GM12878 (cell line): ENCODE data around the gene SERPINF2. TPM values are rescaled to one million over a fixed set of nuclear protein-coding genes. Genes with fewer than 3 reads are reported as not detected.

Experiments
- ATAC-seq: fragments of 200-7000 bp; cut with Tn5 transposase; 3 replicates; pipeline ENCODE4 v1.9.1; 2020; ENCODE audit warnings: mild to moderate bottlenecking, moderate library complexity
- BruUV-seq: library from RNA; stranded (reverse); fragments of 400-500 nt; replicated peaks from 2 replicates; lab custom pipeline; 2021; lab: Mats Ljungman, UMichigan
- CTCF ChIA-PET: fragments of 300-600 bp; sonication (Branson Sonifier 250); formaldehyde crosslinking; extraction: SDS; loops from one replicate; lab custom pipeline; 2021; ENCODE audit warnings: inconsistent platforms; lab: Yijun Ruan, JAX
- POLR2A ChIA-PET: fragments of 350-600 bp; formaldehyde crosslinking; extraction: SDS; loops from one replicate; lab custom pipeline; 2021; ENCODE audit warnings: inconsistent platforms; lab: Charles Lee
- RAD21 ChIA-PET: fragments of 300-600 bp; sonication (Branson Sonifier 250); formaldehyde crosslinking; loops from one replicate; lab custom pipeline; 2023; ENCODE audit warnings: antibody characterized with exemption; ENCODE audit not compliant: unreplicated experiment; lab: Charles Lee
- SMC1A ChIA-PET: fragments of 300-600 bp; sonication (Branson Sonifier 250); formaldehyde crosslinking; loops from one replicate; lab custom pipeline; 2023; ENCODE audit not compliant: unreplicated experiment, uncharacterized antibody; lab: Charles Lee
- DNase-seq: peaks from one replicate; pipeline ENCODE4 v3.0.0-alpha.2; 2011; ENCODE audit warnings: low read depth, low spot score
- FAIRE-seq: peaks from 3 replicates; lab custom pipeline; 2011; peaks lifted over from hg19 to GRCh38; lab: Jason Lieb, UNC
- H2AFZ ChIP-seq: 2 replicates; pipeline ENCODE4 v1.6.0; 2011; ENCODE audit warnings: low read depth, low read length, control low read depth; ENCODE audit not compliant: control insufficient read depth
- H3K27ac ChIP-seq: 2 replicates; pipeline ENCODE4 v1.5.1; 2011; ENCODE audit warnings: control low read depth; ENCODE audit not compliant: control insufficient read depth, insufficient read depth
- H3K27me3 ChIP-seq, 2 experiments: replicated peaks in 1 of 2; 2 replicates each; pipeline versions ENCODE4 v1.6.0 to v1.6.1; 2011; ENCODE audit warnings: low read length in 1 of 2; ENCODE audit not compliant: control insufficient read depth in 2 of 2, insufficient read depth in 2 of 2
- H3K36me3 ChIP-seq, 2 experiments: 2 replicates each; pipeline ENCODE4 v1.5.1; 2011; ENCODE audit warnings: low read length in 1 of 2; ENCODE audit not compliant: control insufficient read depth in 2 of 2, insufficient read depth in 2 of 2
- H3K4me1 ChIP-seq: 2 replicates; pipeline ENCODE4 v1.6.1; 2011; ENCODE audit warnings: mild to moderate bottlenecking, low read length, moderate library complexity, mixed read lengths; ENCODE audit not compliant: control insufficient read depth, insufficient read depth
- H3K4me2 ChIP-seq: 2 replicates; pipeline ENCODE4 v1.6.0; 2011; ENCODE audit warnings: control low read depth; ENCODE audit not compliant: control insufficient read depth, insufficient read depth
- H3K4me3 ChIP-seq: fragments of 200-600 bp; sonication (generic); 2 replicates; pipeline ENCODE4 v1.5.1; 2016
- H3K79me2 ChIP-seq: 2 replicates; pipeline ENCODE4 v1.6.0; 2011; ENCODE audit warnings: low read length; ENCODE audit not compliant: control insufficient read depth, insufficient read depth
- H3K9ac ChIP-seq: 2 replicates; pipeline ENCODE4 v1.8.0; 2011; ENCODE audit warnings: low read length, control low read depth, mixed read lengths; ENCODE audit not compliant: control insufficient read depth, insufficient read depth
- H3K9me3 ChIP-seq: replicated peaks from 3 replicates; pipeline ENCODE4 v1.5.1; 2011; ENCODE audit warnings: mild to moderate bottlenecking, low read length; ENCODE audit not compliant: control insufficient read depth, insufficient read depth
- H4K20me1 ChIP-seq: 2 replicates; pipeline ENCODE4 v1.6.0; 2011; ENCODE audit not compliant: control insufficient read depth, insufficient read depth
- HDAC6 ChIP-seq: fragments of 200-600 bp; sonication (generic); IDR thresholded peaks from one replicate; pipeline ENCODE4 v1.8.0; 2017; ENCODE audit warnings: antibody characterized with exemption; ENCODE audit not compliant: unreplicated experiment
- IKZF1 ChIP-seq: fragments of 450-650 bp; conservative IDR thresholded peaks from 2 replicates; pipeline ENCODE4 v1.6.1; 2017; ENCODE audit warnings: antibody characterized with exemption, mild to moderate bottlenecking
- LARP7 ChIP-seq: fragments of 450-650 bp; IDR thresholded peaks from 2 replicates; pipeline ENCODE4 v1.6.1; 2017; ENCODE audit warnings: mild to moderate bottlenecking
- MYC ChIP-seq: IDR thresholded peaks from 2 replicates; pipeline ENCODE4 v1.6.1; 2011; ENCODE audit warnings: mild to moderate bottlenecking, low read length, moderate library complexity, inconsistent platforms; ENCODE audit not compliant: insufficient read depth, insufficient replicate concordance, insufficient read length, severe bottlenecking
- NFIC ChIP-seq: IDR thresholded peaks from 2 replicates; pipeline ENCODE4 v1.6.1; 2012; ENCODE audit warnings: low read depth, mild to moderate bottlenecking, inconsistent platforms, low read length, moderate library complexity
- NFYB ChIP-seq: IDR thresholded peaks from 2 replicates; pipeline ENCODE4 v1.6.1; 2011; ENCODE audit warnings: low read depth, mild to moderate bottlenecking, low read length, improper control_type of control experiment, moderate library complexity; ENCODE audit not compliant: insufficient read depth
- NR2C1 ChIP-seq: fragments of 450-650 bp; IDR thresholded peaks from 2 replicates; pipeline ENCODE4 v1.6.1; 2017; ENCODE audit warnings: antibody characterized with exemption, mild to moderate bottlenecking, moderate library complexity
- NR2C2 ChIP-seq: IDR thresholded peaks from 2 replicates; pipeline ENCODE4 v1.6.1; 2011; ENCODE audit warnings: borderline replicate concordance, low read depth; ENCODE audit not compliant: control insufficient read depth, insufficient read length
- PAX5 ChIP-seq: IDR thresholded peaks from 2 replicates; pipeline ENCODE4 v1.6.1; 2011; ENCODE audit warnings: low read depth, low read length, borderline replicate concordance
- RUNX3 ChIP-seq: IDR thresholded peaks from 2 replicates; pipeline ENCODE4 v1.6.1; 2012; ENCODE audit warnings: low read length, inconsistent platforms
- SIN3A ChIP-seq: IDR thresholded peaks from 2 replicates; pipeline ENCODE4 v1.6.1; 2012; ENCODE audit warnings: low read depth, low read length, improper control_type of control experiment
- SMAD5 ChIP-seq: IDR thresholded peaks from 2 replicates; pipeline ENCODE4 v1.6.1; 2016; ENCODE audit warnings: antibody characterized with exemption, low read depth
- SMARCA5 ChIP-seq: fragments of 450-650 bp; IDR thresholded peaks from 2 replicates; pipeline ENCODE4 v1.6.1; 2017; ENCODE audit warnings: mild to moderate bottlenecking
- SP1 ChIP-seq: IDR thresholded peaks from one replicate; pipeline ENCODE4 v1.6.1; 2011; ENCODE audit warnings: low read depth, low read length
- TCF3 ChIP-seq: IDR thresholded peaks from 2 replicates; pipeline ENCODE4 v1.6.1; 2012; ENCODE audit warnings: low read depth, mild to moderate bottlenecking, low read length, borderline replicate concordance; ENCODE audit not compliant: insufficient read depth
- WRNIP1 ChIP-seq: IDR thresholded peaks from 2 replicates; pipeline ENCODE4 v1.6.1; 2011; ENCODE audit warnings: low read depth, low read length, improper control_type of control experiment, borderline replicate concordance
- YY1 ChIP-seq: IDR thresholded peaks from 2 replicates; pipeline ENCODE4 v1.6.1; 2011; ENCODE audit warnings: low read depth, mild to moderate bottlenecking, low read length
- ZNF622 ChIP-seq: fragments of 450-650 bp; IDR thresholded peaks from 2 replicates; pipeline ENCODE4 v1.6.1; 2017; ENCODE audit warnings: mild to moderate bottlenecking, inconsistent platforms
- WGBS: methylation state at CpG from one replicate; pipeline ENCODE4 v1.1.6; 2016; ENCODE audit warnings: low lambda C conversion rate; ENCODE audit not compliant: insufficient replicate concordance, insufficient coverage; ENCODE audit errors: missing lambda C conversion rate; 5-methylcytosine and 5-hydroxymethylcytosine counted together
- in situ Hi-C: fragments of 300-500 bp; cut with MboI; formaldehyde crosslinking; loops from 9 replicates; pipeline ENCODE4 v1.14.3; 2018; ENCODE audit warnings: mixed read lengths
- intact Hi-C: fragments of 100-400 bp; cut with micrococcal nuclease; formaldehyde crosslinking; loops from one replicate; pipeline ENCODE4 v1.14.2; 2022; ENCODE audit not compliant: unreplicated experiment
- polyA plus RNA-seq, 11 experiments: library from polyadenylated mRNA; depleted of rRNA in 4 of 11; unstranded in 6 of 11; stranded (reverse) in 5 of 11; fragments of >200 nt; fragmentation: Nextera tagmentation in 4 of 11; fragmentation: Illumina TruSeq in 1 of 11; extraction: Ambion mirVana in 4 of 11; extraction: Trizol in 1 of 11; gene quantifications; 1 replicate in 1 of 11; 2 replicates in 10 of 11; pipeline versions ENCODE4 v1.2.1 to v1.2.3, GENCODE V29; 2011 to 2016; ENCODE audit warnings: inconsistent platforms in 2 of 11, missing spikeins in 2 of 11, low read depth in 1 of 11
- total RNA-seq, 4 experiments: library from RNA; depleted of rRNA in 3 of 4; stranded (reverse); fragments of >200 nt in 3 of 4; fragmentation: Illumina TruSeq in 1 of 4; extraction: Trizol in 1 of 4; gene quantifications; 2 replicates each; pipeline versions ENCODE4 v1.2.1 to v1.2.3, GENCODE V29; 2013 to 2021
- TF ChIP-seq, protein P1 (sequence below): fragments of 450-650 bp; formaldehyde crosslinking; IDR thresholded peaks from 2 replicates; pipeline ENCODE4 v1.5.0; 2022; ENCODE audit warnings: mild to moderate bottlenecking, missing genetic modification characterization

SERPINF2 gene
- total and polyA plus RNA-seq, 10 of the 15 experiments (the other 5 are each of a cell fraction or from before 2014, with no cell fraction given) = 0.04 to 0.21 (median 0.12) TPM; not detected in 6

DNA sequence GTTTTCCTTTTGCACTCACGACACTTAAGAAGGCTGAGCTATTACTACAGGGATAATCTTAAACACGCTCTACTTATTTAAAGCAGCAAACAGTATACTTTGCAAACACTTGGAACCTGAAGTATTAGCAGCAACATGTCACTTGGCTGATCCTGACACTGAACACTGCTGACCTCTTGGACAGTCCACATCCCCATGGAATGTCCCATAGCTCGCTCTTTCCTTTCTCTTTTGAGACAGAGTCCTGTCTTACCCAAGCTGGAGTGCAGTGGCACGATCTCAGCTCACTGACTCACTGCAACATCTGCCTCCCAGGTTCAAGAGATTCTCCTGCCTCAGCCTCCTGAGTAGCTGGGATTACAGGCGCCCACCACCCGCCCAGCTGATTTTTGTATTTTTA is 60.6 kb downstream of the SERPINF2 start:
- H3K4me3 ChIP-seq = no peak overlapping the region
- RAD21 ChIA-PET = no interaction called here
- POLR2A ChIA-PET = interaction anchor here (0.6 kb wide), 1 partner anchor 15 kb away, joined by 3 read pairs; no protein-coding TSS in a partner anchor
- no peaks in the 10 kb centered on the region for H3K79me2 ChIP-seq
- H3K36me3 ChIP-seq = peaks cover 7 to 20% of the 10 kb centered on the region in 2 experiments
- CTCF ChIA-PET = interaction anchor here (0.6 kb wide), 1 partner anchor 11 kb away, joined by 5 read pairs; no protein-coding TSS in a partner anchor
- no peaks in the 10 kb centered on the region for H3K27me3 ChIP-seq
- WGBS = 97% methylated on average over 6 of the region's 6 CpGs
- H3K9ac ChIP-seq = no peak overlapping the region
- H3K4me2 ChIP-seq = no peak overlapping the region
- in situ Hi-C loops = no loop called here
- FAIRE-seq (no peak), DNase-seq (no peak), ATAC-seq (no peak)
- TF ChIP-seq NR2C1 (no peak), MYC (no peak), SMAD5 (no peak), IKZF1 (no peak), TCF3 (no peak), YY1 (no peak), RUNX3 (no peak), ZNF622 (no peak), HDAC6 (no peak), SP1 (no peak), SIN3A (no peak), WRNIP1 (no peak), PAX5 (no peak), NFIC (no peak), NFYB (no peak), SMARCA5 (no peak), LARP7 (no peak), NR2C2 (no peak)
- TF ChIP-seq, protein P1, sequence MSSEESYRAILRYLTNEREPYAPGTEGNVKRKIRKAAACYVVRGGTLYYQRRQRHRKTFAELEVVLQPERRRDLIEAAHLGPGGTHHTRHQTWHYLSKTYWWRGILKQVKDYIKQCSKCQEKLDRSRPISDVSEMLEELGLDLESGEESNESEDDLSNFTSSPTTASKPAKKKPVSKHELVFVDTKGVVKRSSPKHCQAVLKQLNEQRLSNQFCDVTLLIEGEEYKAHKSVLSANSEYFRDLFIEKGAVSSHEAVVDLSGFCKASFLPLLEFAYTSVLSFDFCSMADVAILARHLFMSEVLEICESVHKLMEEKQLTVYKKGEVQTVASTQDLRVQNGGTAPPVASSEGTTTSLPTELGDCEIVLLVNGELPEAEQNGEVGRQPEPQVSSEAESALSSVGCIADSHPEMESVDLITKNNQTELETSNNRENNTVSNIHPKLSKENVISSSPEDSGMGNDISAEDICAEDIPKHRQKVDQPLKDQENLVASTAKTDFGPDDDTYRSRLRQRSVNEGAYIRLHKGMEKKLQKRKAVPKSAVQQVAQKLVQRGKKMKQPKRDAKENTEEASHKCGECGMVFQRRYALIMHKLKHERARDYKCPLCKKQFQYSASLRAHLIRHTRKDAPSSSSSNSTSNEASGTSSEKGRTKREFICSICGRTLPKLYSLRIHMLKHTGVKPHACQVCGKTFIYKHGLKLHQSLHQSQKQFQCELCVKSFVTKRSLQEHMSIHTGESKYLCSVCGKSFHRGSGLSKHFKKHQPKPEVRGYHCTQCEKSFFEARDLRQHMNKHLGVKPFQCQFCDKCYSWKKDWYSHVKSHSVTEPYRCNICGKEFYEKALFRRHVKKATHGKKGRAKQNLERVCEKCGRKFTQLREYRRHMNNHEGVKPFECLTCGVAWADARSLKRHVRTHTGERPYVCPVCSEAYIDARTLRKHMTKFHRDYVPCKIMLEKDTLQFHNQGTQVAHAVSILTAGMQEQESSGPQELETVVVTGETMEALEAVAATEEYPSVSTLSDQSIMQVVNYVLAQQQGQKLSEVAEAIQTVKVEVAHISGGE (CRISPR knock-in tag) = no peak
- no peaks in the 10 kb centered on the region for H3K9me3 ChIP-seq
- H2AFZ ChIP-seq = no peak overlapping the region
- intact Hi-C loops = no loop called here
- SMC1A ChIA-PET = interaction anchor here (1.0 kb wide), 1 partner anchor 28 kb away, joined by 3 read pairs; no protein-coding TSS in a partner anchor
- no peaks in the 10 kb centered on the region for H3K4me1 ChIP-seq
- BruUV-seq = no TSS peak
- no peak overlapping the region for H3K27ac ChIP-seq
- H4K20me1 ChIP-seq = no peaks in the 10 kb centered on the region
